Heart right ventricle (tissue), 16 donors: ENCODE measurements around the gene FBXL13. TPM values are rescaled to one million over a fixed set of nuclear protein-coding genes. Genes with fewer than 3 reads are reported as not detected.

Experiments used
- ATAC-seq, 8 donors: fragments of 200-7000 bp; cut with Tn5 transposase; one replicate each; pipeline ENCODE4 v1.9.1; 2020; ENCODE audit warnings: mild to moderate bottlenecking in 8 of 8, moderate library complexity in 8 of 8, moderate number of reproducible peaks in 1 of 8
- DNase-seq, 2 donors: peaks; one replicate each; pipeline ENCODE4 v3.0.0-alpha.2; 2020
- H3K27ac ChIP-seq, 10 donors: fragments of 200-600 bp; sonication (generic) in 2 of 10; one replicate each; pipeline versions ENCODE4 v1.5.0 to v1.8.0; 2020 to 2022; ENCODE audit warnings: mild to moderate bottlenecking in 3 of 10
- H3K27me3 ChIP-seq, 7 donors: fragments of 200-600 bp; one replicate each; pipeline ENCODE4 v1.8.0; 2021 to 2022; ENCODE audit warnings: mild to moderate bottlenecking in 2 of 7
- H3K36me3 ChIP-seq, 9 donors: fragments of 200-600 bp; sonication (generic) in 1 of 9; one replicate each; pipeline versions ENCODE4 v1.5.0 to v1.8.0; 2020 to 2022; ENCODE audit warnings: mild to moderate bottlenecking in 2 of 9
- H3K4me1 ChIP-seq, 9 donors: fragments of 200-600 bp; sonication (generic) in 1 of 9; one replicate each; pipeline versions ENCODE4 v1.5.0 to v1.8.0; 2020 to 2022; ENCODE audit warnings: mild to moderate bottlenecking in 4 of 9
- H3K4me3 ChIP-seq, 10 donors: fragments of 200-600 bp; sonication (generic) in 2 of 10; one replicate each; pipeline versions ENCODE4 v1.5.0 to v1.8.0; 2020 to 2022; ENCODE audit warnings: mild to moderate bottlenecking in 7 of 10, moderate library complexity in 2 of 10
- H3K9me3 ChIP-seq, 11 donors: fragments of 200-600 bp in 10 of 11; sonication (generic) in 2 of 11; one replicate each; pipeline versions ENCODE4 v1.5.0 to v1.8.0; 2013 to 2022; ENCODE audit warnings: mild to moderate bottlenecking in 2 of 11, control low read depth in 1 of 11, moderate library complexity in 1 of 11
- CTCF ChIP-seq, 9 donors: fragments of 200-600 bp; sonication (generic) in 2 of 9; IDR thresholded peaks; one replicate each; pipeline versions ENCODE4 v1.5.0 to v1.8.0; 2021 to 2022; ENCODE audit warnings: antibody characterized with exemption in 9 of 9, mild to moderate bottlenecking in 5 of 9, moderate library complexity in 1 of 9
- WGBS, 2 donors: extraction: QIAGEN DNeasy Blood & Tissue Kit; methylation state at CpG; one replicate each; pipeline ENCODE4 v1.1.7; 2013; ENCODE audit warnings: inconsistent platforms in 1 of 2; 5-methylcytosine and 5-hydroxymethylcytosine counted together
- intact Hi-C, 10 donors: fragments of 100-400 bp; cut with DNase I; formaldehyde crosslinking; loops; one replicate each; pipeline versions ENCODE4 v1.11.1 to v1.14.2; 2022
- polyA plus RNA-seq, 2 donors: library from polyadenylated mRNA; stranded (reverse); fragments of 200-250 nt; gene quantifications; one replicate each; pipeline ENCODE4 v1.2.3, GENCODE V29; 2013
- total RNA-seq, 10 donors: library from RNA; stranded (reverse); fragmentation: NEBNext Ultra II Directional in 3 of 10; extraction: Animal tissue kit (Norgen Biotek cat#: 25700) in 3 of 10; gene quantifications; one replicate each; pipeline versions ENCODE4 v1.2.1 to v1.2.4, GENCODE V29; 2021 to 2023
- donor health status: Arrhythmogenic right ventricular cardiomyopathy.
- donor health status: ischemic (EF 13 %, LVEDD 7.1; RV severe dilation, severe dysfunction).
- donor health status: healthy with polysubstance abuse.
- donor health status: DM: no; HTN: yes; CAD: no.
- donor health status: DM: no; HTN: no; CAD: no.
- donor health status: ischemic (EF 25% LVEDD 6.9; RV normal size, moderate dysfunction).
- donor health status: ischemic (EF 25% LVEDD 5.7; RV mildly dilated, moderate dysfunction).
- donor health status: healthy.
- donor health status: DM: yes; HTN: yes; CAD: no.
- donor health status: Ischemic cardiomyopathy.
- donor health status: ischemic (EF 35%, LVEDD 5.7; RV mildly dilated, moderate dysfunction).
- donor health status: nonischemic (EF 11% LVEDD 7.7; RV severe dilation, severe dysfunction).
- donor health status: DM: yes; HTN: yes; CAD: no.
- donor health status: PGD.
- donor health status: ischemic (EF 29% LVEDD 5.4; RV normal size, mild dysfunction).
- donor health status: nonischemic (EF 23%, LVEDD 6.1; RV moderate dilation, normal function).

The FBXL13 gene
- total and polyA plus RNA-seq, 12 donors, result 0.12 to 0.87 (median 0.45) TPM; not detected in 1

GRCh38 chr7:102927312-102927933, 147.2 kb downstream of the FBXL13 start:
- ATAC-seq (no peak), DNase-seq (no peak)
- Histone ChIP-seq H3K4me3 (no peak overlapping the region), H3K27ac (no peak overlapping the region), H3K27me3 (no peaks in the 10 kb centered on the region), H3K36me3 (no peaks in the 10 kb centered on the region), H3K9me3 (no peaks in the 10 kb centered on the region), H3K4me1 (peaks cover 0 to 10% (median 0%) of the 10 kb centered on the region in 9 donors)
- TF ChIP-seq CTCF (IDR thresholded peaks at IDR 0.05), result no peak
- intact Hi-C loops, result no loop called here
- 41 to 46% methylated on average over 2 of the region's 2 CpGs for WGBS, 2 donors

- Histone ChIP-seq H3K4me3 (no peak overlapping the region), H3K4me1 (peaks cover 0 to 10% (median 0%) of the 10 kb centered on the region in 9 donors), H3K27ac (no peak overlapping the region), H3K27me3 (no peaks in the 10 kb centered on the region), H3K9me3 (no peaks in the 10 kb centered on the region), H3K36me3 (no peaks in the 10 kb centered on the region)
- intact Hi-C loops, result no loop called here
- ATAC-seq, result no peak
- no peak for TF ChIP-seq CTCF (IDR thresholded peaks at IDR 0.05)
- DNase-seq, result no peak
Measured at GRCh38 chr7:102926783-102927140, 147.8 kb downstream of the FBXL13 start.

- no peak for DNase-seq
- no peaks in the 10 kb centered on the region for H3K9me3 ChIP-seq
- no peak overlapping the region for H3K27ac ChIP-seq
- no peak for TF ChIP-seq CTCF (IDR thresholded peaks at IDR 0.05)
- no peaks in the 10 kb centered on the region for H3K27me3 ChIP-seq
- peak in 1 of 8 donors; percentile 20 for ATAC-seq
- no peaks in the 10 kb centered on the region for H3K36me3 ChIP-seq
- no peak overlapping the region for H3K4me3 ChIP-seq
- H3K4me1 ChIP-seq, result peaks cover 0 to 10% (median 0%) of the 10 kb centered on the region in 9 donors
- intact Hi-C loops, result no loop called here
- 40 to 41% methylated on average over 5 of the region's 5 CpGs for WGBS, 2 donors
Measured at GRCh38 chr7:102925976-102926782, 148.4 kb downstream of the FBXL13 start.

- no peak for TF ChIP-seq CTCF (IDR thresholded peaks at IDR 0.05)
- intact Hi-C loops, result loop anchor here in 2 of 10 donors (10.0 kb wide), 2 partner anchors 76 to 146 kb away; no protein-coding TSS in a partner anchor
- no peak overlapping the region for H3K4me3 ChIP-seq
- no peaks in the 10 kb centered on the region for H3K36me3 ChIP-seq
- no peaks in the 10 kb centered on the region for H3K27me3 ChIP-seq
- ATAC-seq (no peak), DNase-seq (no peak)
- H3K4me1 ChIP-seq, result peaks cover 0 to 19% (median 9%) of the 10 kb centered on the region in 9 donors
- no peaks in the 10 kb centered on the region for H3K9me3 ChIP-seq
- WGBS, 2 donors, result 48 to 50% methylated on average over 1 of the region's 1 CpG
- no peak overlapping the region for H3K27ac ChIP-seq
Measured at GRCh38 chr7:102918845-102919244, 155.8 kb downstream of the FBXL13 start.
